Neural cell (in vitro differentiated cells): ENCODE measurements around the gene SCN3B.

Source experiments
- CTCF ChIP-seq: fragments of 450-650 bp; IDR thresholded peaks from 2 replicates; pipeline ENCODE4 v1.5.1; 2014; ENCODE audit warnings: antibody characterized with exemption, mild to moderate bottlenecking, moderate library complexity; ENCODE audit not compliant: poor library complexity, severe bottlenecking
- EP300 ChIP-seq: fragments of 450-650 bp; conservative IDR thresholded peaks from 2 replicates; pipeline ENCODE4 v1.6.1; 2014; ENCODE audit warnings: antibody characterized with exemption, mild to moderate bottlenecking, moderate library complexity; ENCODE audit not compliant: poor library complexity, severe bottlenecking
- EZH2 ChIP-seq: fragments of 200-600, 300-800 bp; shearing (Covaris generic), sonication (generic); IDR thresholded peaks from 2 replicates; pipeline ENCODE4 v1.6.1; 2014; ENCODE audit warnings: antibody characterized with exemption, low read length, borderline replicate concordance, mild to moderate bottlenecking; ENCODE audit not compliant: insufficient read depth, poor library complexity, severe bottlenecking
- POLR2AphosphoS5 ChIP-seq: IDR thresholded peaks from 2 replicates; pipeline ENCODE4 v1.6.1; 2012
- TAF1 ChIP-seq: IDR thresholded peaks from 2 replicates; pipeline ENCODE4 v1.6.1; 2012; ENCODE audit warnings: low read depth

- no peak for TF ChIP-seq CTCF
- TF ChIP-seq EZH2, result no peak
- no peak for TF ChIP-seq POLR2AphosphoS5
- no peak for TF ChIP-seq EP300
- no peak for TF ChIP-seq TAF1
These were observed 9.0 kb downstream of the SCN3B start for GRCh38 chr11:123645286-123645975.
